GM12878 (cell line): Measurements from ENCODE around the gene MYO1D. TPM values are rescaled to one million over a fixed set of nuclear protein-coding genes. Genes with fewer than 3 reads are reported as not detected.

Source experiments
- ATF7 ChIP-seq: fragments of 450-650 bp; IDR thresholded peaks from 2 replicates; pipeline ENCODE4 v1.6.1; 2016; ENCODE audit warnings: low read depth, mild to moderate bottlenecking
- BMI1 ChIP-seq: fragments of 450-650 bp; IDR thresholded peaks from 2 replicates; pipeline ENCODE4 v1.6.1; 2016; ENCODE audit warnings: mild to moderate bottlenecking, moderate library complexity, borderline replicate concordance
- CBX5 ChIP-seq: sonication (generic); IDR thresholded peaks from 2 replicates; pipeline ENCODE4 v1.6.1; 2016; ENCODE audit warnings: low read depth, moderate library complexity, mild to moderate bottlenecking, inconsistent platforms
- CEBPZ ChIP-seq: fragments of 150-350 bp; IDR thresholded peaks from 2 replicates; pipeline ENCODE4 v1.6.1; 2016; ENCODE audit warnings: low read depth, low read length
- CHD1 ChIP-seq: IDR thresholded peaks from 2 replicates; pipeline ENCODE4 v1.6.1; 2012; ENCODE audit warnings: low read depth, low read length, improper control_type of control experiment
- CREB1 ChIP-seq: IDR thresholded peaks from 2 replicates; pipeline ENCODE4 v1.6.1; 2012; ENCODE audit warnings: low read depth, mild to moderate bottlenecking, inconsistent platforms
- E4F1 ChIP-seq: fragments of 450-650 bp; IDR thresholded peaks from 2 replicates; pipeline ENCODE4 v1.6.1; 2018; ENCODE audit warnings: borderline replicate concordance, mild to moderate bottlenecking; ENCODE audit not compliant: partially characterized antibody
- ETV6 ChIP-seq, 2 experiments: fragments of 450-650 bp in 1 of 2; IDR thresholded peaks in 1 of 2; conservative IDR thresholded peaks in 1 of 2; 2 replicates each; pipeline ENCODE4 v1.6.1; 2014; ENCODE audit warnings: antibody characterized with exemption in 1 of 2, borderline replicate concordance in 1 of 2, low read depth in 1 of 2, mild to moderate bottlenecking in 1 of 2, moderate library complexity in 1 of 2
- FOXK2 ChIP-seq: fragments of 450-650 bp; IDR thresholded peaks from 2 replicates; pipeline ENCODE4 v1.6.1; 2017; ENCODE audit warnings: mild to moderate bottlenecking, moderate library complexity
- HSF1 ChIP-seq: fragments of 150-350 bp; IDR thresholded peaks from 2 replicates; pipeline ENCODE4 v1.6.1; 2014; ENCODE audit warnings: mild to moderate bottlenecking, low read depth, low read length
- JUNB ChIP-seq: IDR thresholded peaks from 2 replicates; pipeline ENCODE4 v1.6.1; 2016; ENCODE audit warnings: antibody characterized with exemption, mild to moderate bottlenecking
- MEF2A ChIP-seq: IDR thresholded peaks from 2 replicates; pipeline ENCODE4 v1.6.1; 2011; ENCODE audit warnings: low read depth, mild to moderate bottlenecking, low read length, moderate library complexity; ENCODE audit not compliant: insufficient read depth
- MTA3 ChIP-seq: IDR thresholded peaks from 2 replicates; pipeline ENCODE4 v1.6.1; 2012; ENCODE audit warnings: low read length, inconsistent platforms, borderline replicate concordance
- NR2C2 ChIP-seq: IDR thresholded peaks from 2 replicates; pipeline ENCODE4 v1.6.1; 2011; ENCODE audit warnings: borderline replicate concordance, low read depth; ENCODE audit not compliant: control insufficient read depth, insufficient read length
- PKNOX1 ChIP-seq: fragments of 450-650 bp; IDR thresholded peaks from 2 replicates; pipeline ENCODE4 v1.6.1; 2016; ENCODE audit warnings: mild to moderate bottlenecking
- PML ChIP-seq: IDR thresholded peaks from 2 replicates; pipeline ENCODE4 v1.6.1; 2012; ENCODE audit warnings: low read length, inconsistent platforms
- POLR2AphosphoS5 ChIP-seq: IDR thresholded peaks from 2 replicates; pipeline ENCODE4 v1.6.1; 2011; ENCODE audit warnings: mild to moderate bottlenecking, low read length, inconsistent platforms
- RBBP5 ChIP-seq: fragments of 200-600 bp; sonication (generic); conservative IDR thresholded peaks from 2 replicates; pipeline ENCODE4 v1.6.1; 2016
- TCF12 ChIP-seq: IDR thresholded peaks from 2 replicates; pipeline ENCODE4 v1.6.1; 2011; ENCODE audit warnings: low read depth, mild to moderate bottlenecking, low read length
- ZNF622 ChIP-seq: fragments of 450-650 bp; IDR thresholded peaks from 2 replicates; pipeline ENCODE4 v1.6.1; 2017; ENCODE audit warnings: mild to moderate bottlenecking, inconsistent platforms
- polyA plus RNA-seq, 11 experiments: library from polyadenylated mRNA; depleted of rRNA in 4 of 11; unstranded in 6 of 11; stranded (reverse) in 5 of 11; fragments of >200 nt; fragmentation: Nextera tagmentation in 4 of 11; fragmentation: Illumina TruSeq in 1 of 11; extraction: Ambion mirVana in 4 of 11; extraction: Trizol in 1 of 11; gene quantifications; 1 replicate in 1 of 11; 2 replicates in 10 of 11; pipeline versions ENCODE4 v1.2.1 to v1.2.3, GENCODE V29; 2011 to 2016; ENCODE audit warnings: inconsistent platforms in 2 of 11, missing spikeins in 2 of 11, low read depth in 1 of 11
- total RNA-seq, 4 experiments: library from RNA; depleted of rRNA in 3 of 4; stranded (reverse); fragments of >200 nt in 3 of 4; fragmentation: Illumina TruSeq in 1 of 4; extraction: Trizol in 1 of 4; gene quantifications; 2 replicates each; pipeline versions ENCODE4 v1.2.1 to v1.2.3, GENCODE V29; 2013 to 2021

MYO1D gene
- total and polyA plus RNA-seq, 10 of the 15 experiments (the other 5 are each of a cell fraction or from before 2014, with no cell fraction given), result 1.8 to 37.7 (median 25.4) TPM

- TF ChIP-seq E4F1, result no peak
- no peak for TF ChIP-seq CHD1
- TF ChIP-seq POLR2AphosphoS5, result no peak
- no peak for TF ChIP-seq ETV6 (conservative IDR thresholded peaks at IDR 0.05 in 1 of 2, IDR thresholded peaks at IDR 0.05 in 1 of 2; ENCODE audit: borderline replicate concordance in 1 of 2, low read depth in 1 of 2)
- no peak for TF ChIP-seq MTA3
- TF ChIP-seq FOXK2, result no peak
- 0 out of 2 replicates have a peak, but pooled peaks have one; percentile 9 for TF ChIP-seq JUNB
- TF ChIP-seq HSF1, result no peak
- TF ChIP-seq NR2C2, result no peak
- TF ChIP-seq PKNOX1, result peak; percentile 81
- peak; percentile 59; the same call in 1 of the 2 replicates for TF ChIP-seq CREB1
- no peak for TF ChIP-seq BMI1
- TF ChIP-seq CEBPZ, result no peak
- no peak for TF ChIP-seq RBBP5
- 0 out of 2 replicates have a peak, but pooled peaks have one; percentile 24 for TF ChIP-seq TCF12
- TF ChIP-seq ZNF622, result no peak
- TF ChIP-seq MEF2A, result no peak
- TF ChIP-seq PML, result no peak
- peak; percentile 87 for TF ChIP-seq ATF7
- no peak for TF ChIP-seq CBX5
Measured at GRCh38 chr17:32596628-32597027, 280.3 kb downstream of the MYO1D start (continued).
